Measurements from ENCODE around the gene ADAMTS14.

DNA sequence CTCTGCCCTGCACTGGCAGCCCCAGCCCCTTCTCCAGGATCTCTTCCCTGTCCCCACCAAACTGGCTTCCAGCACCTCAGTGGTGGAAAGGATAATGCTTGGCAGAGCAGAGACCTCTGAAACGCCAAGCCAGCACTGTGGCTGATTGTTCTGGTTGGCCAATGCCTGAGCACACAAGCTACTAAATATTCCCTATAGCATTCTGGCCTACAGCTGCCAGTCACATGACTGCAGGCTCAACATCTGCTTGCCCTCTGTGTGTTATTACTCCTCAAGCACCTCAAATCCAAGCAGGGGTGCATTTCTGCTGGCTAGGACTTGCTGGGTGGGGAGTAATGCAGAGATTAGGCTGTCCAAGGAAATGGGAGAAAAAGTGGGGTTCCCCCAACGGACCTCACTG is 106.8 kb downstream of the ADAMTS14 start:
- TF ChIP-seq, protein P1, sequence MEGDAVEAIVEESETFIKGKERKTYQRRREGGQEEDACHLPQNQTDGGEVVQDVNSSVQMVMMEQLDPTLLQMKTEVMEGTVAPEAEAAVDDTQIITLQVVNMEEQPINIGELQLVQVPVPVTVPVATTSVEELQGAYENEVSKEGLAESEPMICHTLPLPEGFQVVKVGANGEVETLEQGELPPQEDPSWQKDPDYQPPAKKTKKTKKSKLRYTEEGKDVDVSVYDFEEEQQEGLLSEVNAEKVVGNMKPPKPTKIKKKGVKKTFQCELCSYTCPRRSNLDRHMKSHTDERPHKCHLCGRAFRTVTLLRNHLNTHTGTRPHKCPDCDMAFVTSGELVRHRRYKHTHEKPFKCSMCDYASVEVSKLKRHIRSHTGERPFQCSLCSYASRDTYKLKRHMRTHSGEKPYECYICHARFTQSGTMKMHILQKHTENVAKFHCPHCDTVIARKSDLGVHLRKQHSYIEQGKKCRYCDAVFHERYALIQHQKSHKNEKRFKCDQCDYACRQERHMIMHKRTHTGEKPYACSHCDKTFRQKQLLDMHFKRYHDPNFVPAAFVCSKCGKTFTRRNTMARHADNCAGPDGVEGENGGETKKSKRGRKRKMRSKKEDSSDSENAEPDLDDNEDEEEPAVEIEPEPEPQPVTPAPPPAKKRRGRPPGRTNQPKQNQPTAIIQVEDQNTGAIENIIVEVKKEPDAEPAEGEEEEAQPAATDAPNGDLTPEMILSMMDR (IDR thresholded peaks at IDR 0.05) = no peak
- no peak for TF ChIP-seq POLR2A (IDR thresholded peaks at IDR 0.05)

All from body of pancreas (tissue), 4 donors.